Body of pancreas (tissue), 4 donors: ENCODE measurements around the gene SOST. TPM values are rescaled to one million over a fixed set of nuclear protein-coding genes. Genes with fewer than 3 reads are reported as not detected.

Experiments
- ATAC-seq: fragments of 150-250 bp; one replicate; pipeline ENCODE4 v1.9.1; 2016
- DNase-seq, 4 donors: peaks; one replicate each; pipeline ENCODE4 v3.0.0-alpha.2; 2019
- H3K27ac ChIP-seq, 4 donors: fragments of 200-600 bp; sonication (generic); 1 replicate in 3 of 4; 2 replicates in 1 of 4; pipeline versions ENCODE4 v1.5.1 to v1.6.1; 2016 to 2019; ENCODE audit warnings: mild to moderate bottlenecking in 1 of 4, mixed read lengths in 1 of 4, moderate library complexity in 1 of 4
- H3K27me3 ChIP-seq, 2 donors: fragments of 200-600 bp; sonication (generic); one replicate each; pipeline ENCODE4 v1.6.0; 2016; ENCODE audit warnings: mild to moderate bottlenecking in 1 of 2
- H3K36me3 ChIP-seq, 2 donors: fragments of 200-600 bp; sonication (generic); replicated peaks in 1 of 2; 2 replicates each; pipeline ENCODE4 v1.5.1; 2016; ENCODE audit warnings: low read depth in 2 of 2; ENCODE audit not compliant: insufficient read depth in 1 of 2
- H3K4me1 ChIP-seq: fragments of 200-600 bp; sonication (generic); one replicate; pipeline ENCODE4 v1.6.0; 2016
- H3K4me3 ChIP-seq, 2 donors: fragments of 200-600 bp; sonication (generic); 1 replicate in 1 of 2; 2 replicates in 1 of 2; pipeline ENCODE4 v1.5.1; 2016 to 2019
- H3K9me3 ChIP-seq, 3 donors: fragments of 200-600 bp; sonication (generic); 1 replicate in 2 of 3; 2 replicates in 1 of 3; pipeline ENCODE4 v1.5.1; 2016
- POLR2A ChIP-seq, 3 donors: fragments of 450-650 bp; IDR thresholded peaks; one replicate each; pipeline ENCODE4 v1.6.1; 2016; ENCODE audit warnings: antibody characterized with exemption in 3 of 3, mild to moderate bottlenecking in 2 of 3
- whole genome bisulfite sequencing, 2 donors: methylation state at CpG; one replicate each; pipeline ENCODE4 v1.1.5; 2017; 5-methylcytosine and 5-hydroxymethylcytosine counted together
- intact Hi-C: fragments of 100-400 bp; cut with DNase I; formaldehyde crosslinking; loops from one replicate; pipeline ENCODE4 v1.15.1; 2023
- total RNA-seq, 2 donors: library from RNA; depleted of rRNA; stranded (reverse); fragments of >200 nt; gene quantifications; one replicate each; pipeline ENCODE4 v1.1.0, GENCODE V29; 2016
- TF ChIP-seq, protein P1 (sequence below), 7 experiments: fragments of 450-650 bp in 4 of 7; fragments of 200-600 bp in 3 of 7; sonication (generic) in 3 of 7; IDR thresholded peaks; one replicate each; pipeline ENCODE4 v1.5.1; 2016 to 2019; ENCODE audit warnings: antibody characterized with exemption in 7 of 7

Gene SOST
- total RNA-seq, 2 donors from 2014 or later, result not detected

DNA sequence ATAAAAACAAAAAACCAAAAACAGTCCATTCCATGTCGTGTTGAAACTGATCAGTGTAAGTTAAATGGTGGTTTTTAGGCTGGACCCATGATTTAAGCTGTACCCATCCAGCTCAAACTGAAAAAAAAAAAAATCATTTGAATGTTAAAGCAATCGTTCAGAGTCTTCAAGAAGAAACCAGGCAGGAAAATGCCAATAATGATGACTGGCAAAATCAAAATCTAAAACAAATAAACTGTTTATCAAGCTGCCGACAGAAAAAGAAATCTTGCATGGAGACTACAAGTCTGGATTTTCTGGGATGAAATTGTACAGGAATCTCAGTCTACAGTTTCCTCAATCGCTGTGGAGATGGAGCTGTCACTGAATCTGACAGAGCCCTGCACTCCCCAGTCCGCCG is 40.7 kb downstream of the SOST start:
- intact Hi-C loops, result no loop called here
- H3K9me3 ChIP-seq, result no peaks in the 10 kb centered on the region
- no peaks in the 10 kb centered on the region for H3K36me3 ChIP-seq
- ATAC-seq (no peak), DNase-seq (no peak)
- 48 to 58% methylated on average over 6 of the region's 6 CpGs for WGBS, 2 donors
- no peak overlapping the region for H3K27ac ChIP-seq
- peaks cover 35% of the 10 kb centered on the region for H3K4me1 ChIP-seq
- H3K27me3 ChIP-seq, result no peaks in the 10 kb centered on the region
- no peak for TF ChIP-seq POLR2A (IDR thresholded peaks at IDR 0.05)
- TF ChIP-seq, protein P1, sequence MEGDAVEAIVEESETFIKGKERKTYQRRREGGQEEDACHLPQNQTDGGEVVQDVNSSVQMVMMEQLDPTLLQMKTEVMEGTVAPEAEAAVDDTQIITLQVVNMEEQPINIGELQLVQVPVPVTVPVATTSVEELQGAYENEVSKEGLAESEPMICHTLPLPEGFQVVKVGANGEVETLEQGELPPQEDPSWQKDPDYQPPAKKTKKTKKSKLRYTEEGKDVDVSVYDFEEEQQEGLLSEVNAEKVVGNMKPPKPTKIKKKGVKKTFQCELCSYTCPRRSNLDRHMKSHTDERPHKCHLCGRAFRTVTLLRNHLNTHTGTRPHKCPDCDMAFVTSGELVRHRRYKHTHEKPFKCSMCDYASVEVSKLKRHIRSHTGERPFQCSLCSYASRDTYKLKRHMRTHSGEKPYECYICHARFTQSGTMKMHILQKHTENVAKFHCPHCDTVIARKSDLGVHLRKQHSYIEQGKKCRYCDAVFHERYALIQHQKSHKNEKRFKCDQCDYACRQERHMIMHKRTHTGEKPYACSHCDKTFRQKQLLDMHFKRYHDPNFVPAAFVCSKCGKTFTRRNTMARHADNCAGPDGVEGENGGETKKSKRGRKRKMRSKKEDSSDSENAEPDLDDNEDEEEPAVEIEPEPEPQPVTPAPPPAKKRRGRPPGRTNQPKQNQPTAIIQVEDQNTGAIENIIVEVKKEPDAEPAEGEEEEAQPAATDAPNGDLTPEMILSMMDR (IDR thresholded peaks at IDR 0.05), result no peak
- no peak overlapping the region for H3K4me3 ChIP-seq

DNA sequence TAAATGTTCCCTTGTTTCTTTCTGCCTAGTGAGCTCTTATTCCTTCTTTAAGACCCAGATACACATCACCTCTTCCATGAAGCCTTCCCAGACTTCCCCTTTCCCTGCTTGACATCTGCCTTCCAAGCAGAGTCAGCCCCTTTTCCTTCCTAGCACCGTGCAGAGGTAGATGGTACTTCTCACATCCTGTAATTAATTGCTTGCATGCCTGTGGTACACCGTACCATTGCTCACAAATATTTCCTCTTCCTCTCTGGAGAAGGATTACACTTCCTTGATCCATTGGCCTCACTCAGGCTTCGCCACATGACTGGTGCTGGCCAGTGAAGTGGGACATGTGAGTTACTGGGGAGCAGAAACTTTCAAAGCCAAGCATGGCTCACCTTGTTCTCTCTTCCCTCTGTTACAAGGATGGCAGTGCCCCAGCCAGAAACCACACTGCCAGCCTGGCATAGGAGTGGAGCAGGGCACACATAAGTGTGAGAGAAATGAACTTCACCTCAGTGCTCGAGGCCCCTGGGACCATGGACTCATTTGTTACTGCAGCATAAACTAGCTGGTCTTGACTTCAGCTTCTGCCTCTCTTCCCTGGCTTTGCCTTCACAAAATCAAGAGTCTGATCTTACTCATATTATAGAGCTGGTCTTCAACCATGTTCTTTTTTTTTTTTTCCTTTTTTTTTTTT is 44.0 kb downstream of the SOST start:
- ATAC-seq (peak; percentile 24), DNase-seq (no peak)
- no peaks in the 10 kb centered on the region for H3K9me3 ChIP-seq
- TF ChIP-seq, protein P1 (IDR thresholded peaks at IDR 0.05), result no peak
- no peak for TF ChIP-seq POLR2A (IDR thresholded peaks at IDR 0.05)
- intact Hi-C loops, result no loop called here
- peaks cover 10% of the 10 kb centered on the region for H3K4me1 ChIP-seq
- H3K36me3 ChIP-seq, result no peaks in the 10 kb centered on the region
- H3K27me3 ChIP-seq, result no peaks in the 10 kb centered on the region
- whole genome bisulfite sequencing, 2 donors, result 52 to 60% methylated on average over 4 of the region's 4 CpGs
- H3K4me3 ChIP-seq, result no peak overlapping the region
- H3K27ac ChIP-seq, result peak overlapping the region in 1 of 4 donors; percentile 65

DNA sequence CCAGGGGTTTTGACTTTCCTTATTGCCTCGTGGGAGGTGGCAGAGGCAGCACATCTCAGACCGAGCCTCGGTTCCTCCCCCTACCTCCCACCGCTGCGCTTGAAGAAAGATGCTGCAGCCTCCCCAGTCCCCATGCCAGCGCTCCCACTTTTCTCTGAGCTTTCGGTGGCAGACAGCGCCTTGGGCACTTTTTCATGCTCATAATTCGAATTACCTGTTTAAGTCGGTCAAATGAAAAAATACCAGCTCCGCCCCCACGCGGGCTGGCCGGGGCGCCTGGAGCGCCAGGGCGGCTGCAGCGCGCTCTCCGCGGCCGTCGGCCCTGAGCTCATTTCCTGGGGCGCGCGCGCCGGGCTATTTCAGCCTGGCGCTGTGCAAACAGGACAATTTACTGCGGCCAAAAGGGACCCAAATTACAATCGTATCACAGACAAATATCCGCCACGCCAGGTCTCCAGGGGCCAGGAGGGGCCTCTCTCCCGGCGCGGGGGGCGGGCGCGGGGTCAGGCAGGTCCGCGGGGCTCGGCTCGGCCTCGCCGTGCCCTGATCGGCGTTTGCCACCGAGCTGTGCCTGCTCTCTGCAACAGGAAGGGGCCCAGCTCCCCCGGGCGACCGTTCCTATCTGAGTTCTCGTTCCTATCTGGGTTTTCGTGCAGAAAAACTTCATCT is 45.0 kb downstream of the SOST start:
- no peaks in the 10 kb centered on the region for H3K36me3 ChIP-seq
- ATAC-seq (peak; percentile 74), DNase-seq (peak in 3 of 4 donors; percentile 14 to 39 (median 19))
- intact Hi-C loops, result no loop called here
- H3K4me1 ChIP-seq, result peaks cover 10% of the 10 kb centered on the region
- WGBS, 2 donors, result 1% methylated on average over 15 to 53 of the region's 53 CpGs
- no peaks in the 10 kb centered on the region for H3K9me3 ChIP-seq
- no peak overlapping the region for H3K4me3 ChIP-seq
- TF ChIP-seq POLR2A (IDR thresholded peaks at IDR 0.05), result peak in 2 of 3 donors; percentile 19 to 24
- TF ChIP-seq, protein P1 (IDR thresholded peaks at IDR 0.05), result no peak
- H3K27me3 ChIP-seq, result no peaks in the 10 kb centered on the region
- peak overlapping the region in 3 of 4 donors; percentile 45 to 65 (median 62) for H3K27ac ChIP-seq

DNA sequence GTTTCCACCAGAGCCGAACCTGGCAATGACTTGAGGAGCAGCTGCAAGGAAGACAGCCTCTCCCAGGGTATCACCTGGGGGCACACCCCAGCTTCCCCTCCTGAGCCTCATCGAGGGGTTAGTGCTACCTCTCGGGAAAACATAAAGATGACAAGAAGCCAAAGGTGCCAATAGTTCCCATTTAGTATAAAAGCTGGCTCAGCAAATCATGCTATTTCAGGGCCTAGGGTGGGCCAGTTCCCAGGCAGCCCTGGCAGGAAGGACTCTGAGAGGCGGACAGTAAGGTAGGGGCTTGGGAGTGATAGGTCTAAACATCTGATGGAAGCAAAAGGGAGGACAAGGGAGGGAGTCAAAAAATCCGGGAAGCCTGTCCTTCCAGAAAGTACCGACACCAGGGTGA is 46.2 kb downstream of the SOST start:
- DNase-seq (no peak), ATAC-seq (no peak)
- Histone ChIP-seq H3K27me3 (no peaks in the 10 kb centered on the region), H3K9me3 (no peaks in the 10 kb centered on the region), H3K36me3 (no peaks in the 10 kb centered on the region), H3K27ac (no peak overlapping the region), H3K4me3 (no peak overlapping the region), H3K4me1 (peaks cover 10% of the 10 kb centered on the region)
- intact Hi-C loops, result no loop called here
- TF ChIP-seq, protein P1 (IDR thresholded peaks at IDR 0.05), result no peak
- no peak for TF ChIP-seq POLR2A (IDR thresholded peaks at IDR 0.05)
- 43 to 46% methylated on average over 6 of the region's 6 CpGs for WGBS, 2 donors
